ENCODE data around the gene LYPD4. TPM values are rescaled to one million over a fixed set of nuclear protein-coding genes. Genes with fewer than 3 reads are reported as not detected.

LYPD4 gene
- total RNA-seq, 2 experiments from 2014 or later, result not detected

DNA sequence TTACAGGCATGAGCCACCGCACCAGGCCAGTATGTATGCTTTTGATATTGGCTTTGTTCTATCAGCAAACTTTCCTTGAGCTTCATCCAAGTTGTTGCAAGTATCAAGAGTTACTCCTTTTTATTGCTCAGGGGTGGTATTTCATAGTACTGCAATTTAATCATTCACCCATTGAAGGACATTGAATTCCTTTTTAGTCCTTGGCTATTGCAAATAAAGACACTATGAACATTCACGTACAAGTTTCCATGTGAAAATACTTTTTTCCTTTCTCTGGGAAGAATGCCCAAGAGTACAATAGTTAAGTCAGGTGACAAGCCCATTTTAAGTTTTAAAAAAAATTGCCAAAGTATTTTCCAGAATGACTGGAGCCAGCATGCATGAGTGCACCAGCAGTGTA is 27.7 kb downstream of the LYPD4 start:
- ChIA-PET POLR2A (no interaction called here), CTCF (ENCODE audit: unreplicated experiment) (no interaction called here)
- no TSS peak for BruUV-seq (replicated peaks)
- H3K9me3 ChIP-seq (ENCODE audit: low read length), result no peaks in the 10 kb centered on the region
- no peak overlapping the region for H2AFZ ChIP-seq (ENCODE audit: low read length)
- H3K4me1 ChIP-seq (ENCODE audit: insufficient read depth, low read length, poor library complexity, severe bottlenecking), result peaks cover 5% of the 10 kb centered on the region
- no peaks in the 10 kb centered on the region for H3K79me2 ChIP-seq (ENCODE audit: insufficient read depth, low read depth, low read length)
- no peaks in the 10 kb centered on the region for H3K36me3 ChIP-seq (ENCODE audit: insufficient read depth, low read length)
- intact Hi-C loops (cut with micrococcal nuclease; ENCODE audit: unreplicated experiment), result no loop called here
- no peak for DNase-seq (ENCODE audit: low spot score)
- H3K9me2 ChIP-seq (ENCODE audit: insufficient read depth, low read length), result no peaks in the 10 kb centered on the region
- no peak for TF ChIP-seq EZH2phosphoT487 (IDR thresholded peaks at IDR 0.05; ENCODE audit: borderline replicate concordance, low read depth, low read length)
- TF ChIP-seq, protein P1, sequence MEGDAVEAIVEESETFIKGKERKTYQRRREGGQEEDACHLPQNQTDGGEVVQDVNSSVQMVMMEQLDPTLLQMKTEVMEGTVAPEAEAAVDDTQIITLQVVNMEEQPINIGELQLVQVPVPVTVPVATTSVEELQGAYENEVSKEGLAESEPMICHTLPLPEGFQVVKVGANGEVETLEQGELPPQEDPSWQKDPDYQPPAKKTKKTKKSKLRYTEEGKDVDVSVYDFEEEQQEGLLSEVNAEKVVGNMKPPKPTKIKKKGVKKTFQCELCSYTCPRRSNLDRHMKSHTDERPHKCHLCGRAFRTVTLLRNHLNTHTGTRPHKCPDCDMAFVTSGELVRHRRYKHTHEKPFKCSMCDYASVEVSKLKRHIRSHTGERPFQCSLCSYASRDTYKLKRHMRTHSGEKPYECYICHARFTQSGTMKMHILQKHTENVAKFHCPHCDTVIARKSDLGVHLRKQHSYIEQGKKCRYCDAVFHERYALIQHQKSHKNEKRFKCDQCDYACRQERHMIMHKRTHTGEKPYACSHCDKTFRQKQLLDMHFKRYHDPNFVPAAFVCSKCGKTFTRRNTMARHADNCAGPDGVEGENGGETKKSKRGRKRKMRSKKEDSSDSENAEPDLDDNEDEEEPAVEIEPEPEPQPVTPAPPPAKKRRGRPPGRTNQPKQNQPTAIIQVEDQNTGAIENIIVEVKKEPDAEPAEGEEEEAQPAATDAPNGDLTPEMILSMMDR (conservative IDR thresholded peaks at IDR 0.05; ENCODE audit: low read length), result no peak
- H3K27ac ChIP-seq (ENCODE audit: low read depth, low read length, poor library complexity, severe bottlenecking), result no peak overlapping the region
- no peaks in the 10 kb centered on the region for H4K20me1 ChIP-seq (ENCODE audit: insufficient read depth, low read length)
- H3K4me2 ChIP-seq (ENCODE audit: low read length), result no peak overlapping the region
- H3K4me3 ChIP-seq (ENCODE audit: low read depth, low read length, poor library complexity, severe bottlenecking), result no peak overlapping the region

DNA sequence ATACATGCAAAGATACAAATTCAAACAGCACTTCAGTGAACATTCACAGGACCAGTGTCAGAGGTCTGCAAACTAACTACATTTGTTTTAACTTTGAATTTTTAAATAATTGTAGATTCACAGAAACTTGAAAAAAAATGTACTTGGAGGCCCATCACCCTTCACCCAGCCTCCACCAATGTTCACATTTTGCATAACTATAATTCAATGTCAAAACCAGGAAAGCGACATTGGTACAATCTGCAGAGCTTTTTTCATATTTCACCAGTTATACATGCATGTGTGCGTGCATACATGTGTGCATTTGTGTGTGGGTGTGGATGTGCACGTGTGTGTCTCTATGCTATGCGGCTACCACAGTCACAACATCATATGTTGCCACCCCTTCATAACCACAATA is 29.2 kb downstream of the LYPD4 start:
- no peaks in the 10 kb centered on the region for H3K79me2 ChIP-seq (ENCODE audit: insufficient read depth, low read depth, low read length)
- no TSS peak for BruUV-seq (replicated peaks)

DNA sequence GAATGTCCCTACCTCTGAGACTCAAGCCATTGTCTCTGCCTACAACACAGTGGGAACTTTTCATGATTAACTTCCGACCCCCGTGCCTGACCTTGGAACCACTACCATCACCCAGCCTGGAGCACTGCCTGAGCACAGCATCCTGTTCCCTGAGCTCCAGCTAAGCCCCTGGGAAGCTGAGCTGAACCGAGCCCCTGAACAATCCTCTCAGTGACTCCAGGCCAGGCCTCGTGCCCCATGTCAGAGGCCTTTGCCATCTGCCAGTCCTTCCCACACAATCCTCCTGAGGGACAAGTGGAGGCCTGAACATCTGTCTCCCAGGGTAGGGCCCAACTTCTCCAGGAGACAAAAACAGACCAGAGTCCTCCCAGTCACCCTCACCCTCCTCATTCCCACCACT is 30.6 kb downstream of the LYPD4 start:
- H3K4me1 ChIP-seq (ENCODE audit: insufficient read depth, low read length, poor library complexity, severe bottlenecking), result peaks cover 15% of the 10 kb centered on the region
- no peak for DNase-seq (ENCODE audit: low spot score)
- no TSS peak for BruUV-seq (replicated peaks)
- no peak overlapping the region for H3K27ac ChIP-seq (ENCODE audit: low read depth, low read length, poor library complexity, severe bottlenecking)
- intact Hi-C loops (cut with micrococcal nuclease; ENCODE audit: unreplicated experiment), result no loop called here
- no peak overlapping the region for H2AFZ ChIP-seq (ENCODE audit: low read length)
- no peak overlapping the region for H3K4me3 ChIP-seq (ENCODE audit: low read depth, low read length, poor library complexity, severe bottlenecking)
- H3K79me2 ChIP-seq (ENCODE audit: insufficient read depth, low read depth, low read length), result no peaks in the 10 kb centered on the region
- H3K4me2 ChIP-seq (ENCODE audit: low read length), result no peak overlapping the region
- H3K9me3 ChIP-seq (ENCODE audit: low read length), result no peaks in the 10 kb centered on the region
- TF ChIP-seq EZH2phosphoT487 (IDR thresholded peaks at IDR 0.05; ENCODE audit: borderline replicate concordance, low read depth, low read length), result no peak
- TF ChIP-seq, protein P1 (conservative IDR thresholded peaks at IDR 0.05; ENCODE audit: low read length), result no peak
- H4K20me1 ChIP-seq (ENCODE audit: insufficient read depth, low read length), result no peaks in the 10 kb centered on the region
- H3K36me3 ChIP-seq (ENCODE audit: insufficient read depth, low read length), result no peaks in the 10 kb centered on the region
- ChIA-PET CTCF (ENCODE audit: unreplicated experiment) (no interaction called here), POLR2A (no interaction called here)
- no peaks in the 10 kb centered on the region for H3K9me2 ChIP-seq (ENCODE audit: insufficient read depth, low read length)

More for the DNA sequence above, 29.2 kb downstream of the LYPD4 start:
- Histone ChIP-seq H4K20me1 (ENCODE audit: insufficient read depth, low read length) (no peaks in the 10 kb centered on the region), H2AFZ (ENCODE audit: low read length) (no peak overlapping the region), H3K9me3 (ENCODE audit: low read length) (no peaks in the 10 kb centered on the region), H3K36me3 (ENCODE audit: insufficient read depth, low read length) (no peaks in the 10 kb centered on the region), H3K9me2 (ENCODE audit: insufficient read depth, low read length) (no peaks in the 10 kb centered on the region), H3K4me2 (ENCODE audit: low read length) (no peak overlapping the region), H3K27ac (ENCODE audit: low read depth, low read length, poor library complexity, severe bottlenecking) (no peak overlapping the region), H3K4me1 (ENCODE audit: insufficient read depth, low read length, poor library complexity, severe bottlenecking) (peaks cover 12% of the 10 kb centered on the region), H3K4me3 (ENCODE audit: low read depth, low read length, poor library complexity, severe bottlenecking) (no peak overlapping the region)
- TF ChIP-seq, protein P1 (conservative IDR thresholded peaks at IDR 0.05; ENCODE audit: low read length), result no peak
- no peak for TF ChIP-seq EZH2phosphoT487 (IDR thresholded peaks at IDR 0.05; ENCODE audit: borderline replicate concordance, low read depth, low read length)
- DNase-seq (ENCODE audit: low spot score), result no peak
- intact Hi-C loops (cut with micrococcal nuclease; ENCODE audit: unreplicated experiment), result no loop called here
- ChIA-PET POLR2A (no interaction called here), CTCF (ENCODE audit: unreplicated experiment) (no interaction called here)

Data from OCI-LY7 (cell line).